Mesendoderm (in vitro differentiated cells): Measurements from ENCODE around the gene STAU1.
"Not testable (repeated sequence)": the region's sequence is repeated elsewhere in the genome, so short reads cannot be mapped to it uniquely, and the experiment has no call there.

Experiments
- DNase-seq: peaks from one replicate; pipeline ENCODE4 v3.0.0; 2013
- H2AK5ac ChIP-seq: 2 replicates; pipeline ENCODE4 v1.6.1; 2013; ENCODE audit warnings: low read length, inconsistent platforms
- H2BK120ac ChIP-seq: 2 replicates; pipeline ENCODE4 v1.6.1; 2013; ENCODE audit warnings: low read depth, mild to moderate bottlenecking, low read length, moderate library complexity, mixed read lengths
- H2BK15ac ChIP-seq: replicated peaks from 2 replicates; pipeline ENCODE4 v1.6.1; 2013; ENCODE audit warnings: low read depth, mild to moderate bottlenecking, moderate library complexity
- H2BK5ac ChIP-seq: 2 replicates; pipeline ENCODE4 v1.6.1; 2013; ENCODE audit warnings: low read length, inconsistent platforms
- H3K18ac ChIP-seq: 2 replicates; pipeline ENCODE4 v1.6.1; 2013; ENCODE audit warnings: mild to moderate bottlenecking, low read length, mixed read lengths
- H3K23ac ChIP-seq: one replicate; pipeline ENCODE4 v1.6.1; 2013; ENCODE audit warnings: low read length
- H3K27ac ChIP-seq: 2 replicates; pipeline ENCODE4 v1.5.1; 2013; ENCODE audit warnings: low read depth, mild to moderate bottlenecking, inconsistent platforms, low read length, moderate library complexity
- H3K27me3 ChIP-seq: 2 replicates; pipeline ENCODE4 v1.6.1; 2013; ENCODE audit warnings: low read length, control low read depth, mild to moderate bottlenecking, inconsistent platforms; ENCODE audit not compliant: insufficient read depth, poor library complexity
- H3K36me3 ChIP-seq: 2 replicates; pipeline ENCODE4 v1.6.1; 2013; ENCODE audit warnings: low read length, inconsistent platforms; ENCODE audit not compliant: control insufficient read depth, insufficient read depth
- H3K4ac ChIP-seq: one replicate; pipeline ENCODE4 v1.6.1; 2013; ENCODE audit warnings: low read depth, mild to moderate bottlenecking, low read length, moderate library complexity
- H3K4me1 ChIP-seq: 2 replicates; pipeline ENCODE4 v1.6.1; 2013; ENCODE audit warnings: low read depth, low read length, inconsistent platforms; ENCODE audit not compliant: control insufficient read depth
- H3K4me2 ChIP-seq: 2 replicates; pipeline ENCODE4 v1.6.1; 2013; ENCODE audit warnings: low read length
- H3K4me3 ChIP-seq: 2 replicates; pipeline ENCODE4 v1.5.1; 2013; ENCODE audit warnings: mild to moderate bottlenecking, low read length
- H3K56ac ChIP-seq: one replicate; pipeline ENCODE4 v1.6.1; 2013; ENCODE audit warnings: low read length
- H3K79me1 ChIP-seq: 2 replicates; pipeline ENCODE4 v1.6.1; 2013; ENCODE audit warnings: low read length, inconsistent platforms
- H3K79me2 ChIP-seq: 2 replicates; pipeline ENCODE4 v1.6.1; 2013; ENCODE audit warnings: mild to moderate bottlenecking, low read length; ENCODE audit not compliant: control insufficient read depth, insufficient read depth
- H3K9ac ChIP-seq: 2 replicates; pipeline ENCODE4 v1.6.1; 2013; ENCODE audit warnings: low read length, inconsistent platforms
- H4K5ac ChIP-seq: one replicate; pipeline ENCODE4 v1.6.1; 2013; ENCODE audit warnings: low read length
- H4K8ac ChIP-seq: one replicate; pipeline ENCODE4 v1.6.1; 2013; ENCODE audit warnings: low read depth, mild to moderate bottlenecking, control low read depth, low read length, moderate library complexity
- WGBS: extraction: QIAGEN DNeasy Blood & Tissue Kit; methylation state at CpG from one replicate; pipeline ENCODE4 v1.1.7; 2013; ENCODE audit warnings: low lambda C conversion rate, missing lambda C conversion rate; ENCODE audit not compliant: insufficient coverage; ENCODE audit errors: extremely low coverage; 5-methylcytosine and 5-hydroxymethylcytosine counted together

STAU1 gene

GRCh38 chr20:49219924-49220831 lies 32.0 kb upstream of the STAU1 start:
- Histone ChIP-seq H3K9ac (peak overlapping the region; percentile 81), H3K4ac (peak overlapping the region; percentile 41), H3K79me2 (peaks cover 14% of the 10 kb centered on the region), H4K5ac (no peak overlapping the region), H3K27me3 (no peaks in the 10 kb centered on the region), H3K23ac (no peak overlapping the region), H2BK15ac (no peak overlapping the region), H3K4me3 (peak overlapping the region; percentile 79), H3K27ac (no peak overlapping the region), H3K4me2 (peak overlapping the region; percentile 94), H2BK5ac (no peak overlapping the region), H3K4me1 (no peaks in the 10 kb centered on the region), H3K79me1 (peaks cover 6% of the 10 kb centered on the region), H4K8ac (no peak overlapping the region), H2AK5ac (peak overlapping the region; percentile 35), H2BK120ac (no peak overlapping the region), H3K56ac (peak overlapping the region; percentile 91), H3K36me3 (peaks cover 9% of the 10 kb centered on the region), H3K18ac (no peak overlapping the region)
- no peak for DNase-seq
- no CpG with 5 or more reads among the region's 28 CpGs for WGBS

- H3K4me1 ChIP-seq: no peaks in the 10 kb centered on the region
- H3K4me2 ChIP-seq: peak within 1 kb of the TSS; percentile 94
- H3K56ac ChIP-seq: peak within 1 kb of the TSS; percentile 91
- H3K4ac ChIP-seq: peak within 1 kb of the TSS; percentile 93
- no peak within 1 kb of the TSS for H2BK120ac ChIP-seq
- peak within 1 kb of the TSS; percentile 1 for H3K23ac ChIP-seq
- no peak within 1 kb of the TSS for H2BK5ac ChIP-seq
- peak within 1 kb of the TSS; percentile 81 for H3K9ac ChIP-seq
- no peak within 1 kb of the TSS for H2BK15ac ChIP-seq
- H4K8ac ChIP-seq: no peak within 1 kb of the TSS
- H3K36me3 ChIP-seq: peaks cover 5% of the 10 kb centered on the region
- no peaks in the 10 kb centered on the region for H3K27me3 ChIP-seq
- peak within 1 kb of the TSS; percentile 79 for H3K4me3 ChIP-seq
- no CpG with 5 or more reads among the region's 46 CpGs for whole genome bisulfite sequencing
- no peak within 1 kb of the TSS for H4K5ac ChIP-seq
- DNase-seq: peak; percentile 99
- H3K79me1 ChIP-seq: peaks cover 6% of the 10 kb centered on the region
- H3K27ac ChIP-seq: no peak within 1 kb of the TSS
- peak within 1 kb of the TSS; percentile 35 for H2AK5ac ChIP-seq
- H3K79me2 ChIP-seq: peaks cover 14% of the 10 kb centered on the region
- H3K18ac ChIP-seq: no peak within 1 kb of the TSS
Measured at GRCh38 chr20:49219091-49219923, 31.2 kb upstream of the STAU1 start, which contains the start of gene DDX27. TSS of gene DDX27 (plus strand) at chr20:49219416. CDS start at chr20:49219449, 33 bp downstream.

- H4K8ac ChIP-seq, H4K5ac ChIP-seq, H2BK120ac ChIP-seq, H3K27me3 ChIP-seq, H3K4me3 ChIP-seq, H2BK5ac ChIP-seq, H3K18ac ChIP-seq, H3K79me1 ChIP-seq, H3K4me2 ChIP-seq, DNase-seq, H3K4me1 ChIP-seq, H3K23ac ChIP-seq, H2AK5ac ChIP-seq, H2BK15ac ChIP-seq, H3K36me3 ChIP-seq, H3K27ac ChIP-seq: not testable (repeated sequence)
- WGBS: no CpG with 5 or more reads among the region's 13 CpGs
- peaks cover 14% of the 10 kb centered on the region for H3K79me2 ChIP-seq
- H3K9ac ChIP-seq: peak overlapping the region; percentile 37
- H3K4ac ChIP-seq: peak overlapping the region; percentile 93
- H3K56ac ChIP-seq: peak overlapping the region; percentile 65
Measured at GRCh38 chr20:49218739-49219090, 30.6 kb upstream of the STAU1 start.

GRCh38 chr20:49216991-49217578 lies 29.0 kb upstream of the STAU1 start:
- Histone ChIP-seq H4K8ac (no peak overlapping the region), H3K27me3 (no peaks in the 10 kb centered on the region), H3K18ac (no peak overlapping the region), H3K27ac (no peak overlapping the region), H2AK5ac (no peak overlapping the region), H3K36me3 (no peaks in the 10 kb centered on the region), H2BK120ac (no peak overlapping the region), H3K56ac (peak overlapping the region; percentile 53), H2BK5ac (no peak overlapping the region), H3K79me2 (peaks cover 14% of the 10 kb centered on the region), H3K4ac (no peak overlapping the region), H3K23ac (no peak overlapping the region), H4K5ac (no peak overlapping the region), H3K4me2 (peak overlapping the region; percentile 17), H2BK15ac (no peak overlapping the region), H3K9ac (peak overlapping the region; percentile 45), H3K4me1 (no peaks in the 10 kb centered on the region), H3K79me1 (peaks cover 6% of the 10 kb centered on the region), H3K4me3 (no peak overlapping the region)
- WGBS: no CpG with 5 or more reads among the region's 11 CpGs
- peak; percentile 96 for DNase-seq

- no peak overlapping the region for H2BK5ac ChIP-seq
- no peak overlapping the region for H2AK5ac ChIP-seq
- H4K5ac ChIP-seq: no peak overlapping the region
- H3K18ac ChIP-seq: no peak overlapping the region
- H3K79me1 ChIP-seq: peaks cover 6% of the 10 kb centered on the region
- H3K9ac ChIP-seq: no peak overlapping the region
- no CpG with 5 or more reads among the region's 3 CpGs for WGBS
- H3K4ac ChIP-seq: no peak overlapping the region
- no peak overlapping the region for H3K27ac ChIP-seq
- no peak overlapping the region for H3K4me3 ChIP-seq
- no peak overlapping the region for H4K8ac ChIP-seq
- no peak overlapping the region for H3K56ac ChIP-seq
- no peaks in the 10 kb centered on the region for H3K27me3 ChIP-seq
- no peaks in the 10 kb centered on the region for H3K4me1 ChIP-seq
- no peak overlapping the region for H2BK15ac ChIP-seq
- H3K79me2 ChIP-seq: peaks cover 8% of the 10 kb centered on the region
- H2BK120ac ChIP-seq: no peak overlapping the region
- no peaks in the 10 kb centered on the region for H3K36me3 ChIP-seq
- H3K23ac ChIP-seq: no peak overlapping the region
- no peak for DNase-seq
- no peak overlapping the region for H3K4me2 ChIP-seq
Measured at GRCh38 chr20:49215232-49215631, 27.1 kb upstream of the STAU1 start.
